Measurements from ENCODE around the gene GUCA2A.

Gene GUCA2A

GRCh38 chr1:42153624-42154023 is 10.9 kb downstream of the GUCA2A start:
- no peak for DNase-seq (ENCODE audit: low read depth)

GRCh38 chr1:42152907-42153600 is 11.5 kb downstream of the GUCA2A start, which contains the start of gene GUCA2B:
GUCA2B (plus strand) TSS chr1:42153410; CDS start chr1:42153451, 41 bp downstream.
- DNase-seq (ENCODE audit: low read depth), result no peak

GRCh38 chr1:42152119-42152518 is 12.4 kb downstream of the GUCA2A start:
- DNase-seq (ENCODE audit: low read depth), result no peak

DNA sequence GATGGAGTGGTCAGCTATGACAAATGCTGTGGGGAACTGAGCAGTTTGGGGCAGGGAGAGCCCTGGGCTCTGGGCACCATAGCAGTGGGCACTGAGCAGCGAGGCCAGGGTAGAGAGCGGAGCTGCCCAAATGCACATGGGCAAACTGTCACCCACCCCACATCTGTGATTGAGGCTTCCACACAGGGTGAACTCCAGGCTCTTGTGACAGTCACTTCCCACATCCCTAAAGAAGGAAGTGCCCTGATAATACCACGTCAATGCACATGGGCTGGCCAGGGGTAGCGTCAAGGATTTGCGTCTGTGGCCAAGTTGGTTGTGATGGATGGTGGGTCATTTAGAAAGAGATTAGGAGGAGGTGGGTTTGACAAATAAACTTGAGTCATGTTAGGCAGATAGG is 13.9 kb downstream of the GUCA2A start:
- no peak for DNase-seq (ENCODE audit: low read depth)

DNA sequence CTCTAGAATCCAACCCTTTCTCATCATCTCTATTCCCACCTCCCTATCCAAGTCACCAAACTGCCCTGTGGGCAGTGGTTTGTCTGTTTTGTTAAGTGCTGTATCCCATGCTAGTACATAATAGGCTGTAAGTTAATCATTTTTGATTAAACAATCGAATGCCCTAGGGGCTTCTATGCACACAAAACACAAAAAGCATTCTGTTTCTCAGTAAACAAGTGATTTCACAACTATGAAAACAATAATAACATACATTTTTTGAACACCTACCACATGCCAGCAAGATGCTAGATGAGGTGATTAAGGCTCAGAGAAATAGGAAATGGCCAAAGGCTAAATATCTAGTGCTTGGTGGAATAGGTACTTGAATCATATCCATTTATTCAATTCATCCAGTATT is 16.4 kb downstream of the GUCA2A start:
- DNase-seq (ENCODE audit: low read depth), result no peak

DNA sequence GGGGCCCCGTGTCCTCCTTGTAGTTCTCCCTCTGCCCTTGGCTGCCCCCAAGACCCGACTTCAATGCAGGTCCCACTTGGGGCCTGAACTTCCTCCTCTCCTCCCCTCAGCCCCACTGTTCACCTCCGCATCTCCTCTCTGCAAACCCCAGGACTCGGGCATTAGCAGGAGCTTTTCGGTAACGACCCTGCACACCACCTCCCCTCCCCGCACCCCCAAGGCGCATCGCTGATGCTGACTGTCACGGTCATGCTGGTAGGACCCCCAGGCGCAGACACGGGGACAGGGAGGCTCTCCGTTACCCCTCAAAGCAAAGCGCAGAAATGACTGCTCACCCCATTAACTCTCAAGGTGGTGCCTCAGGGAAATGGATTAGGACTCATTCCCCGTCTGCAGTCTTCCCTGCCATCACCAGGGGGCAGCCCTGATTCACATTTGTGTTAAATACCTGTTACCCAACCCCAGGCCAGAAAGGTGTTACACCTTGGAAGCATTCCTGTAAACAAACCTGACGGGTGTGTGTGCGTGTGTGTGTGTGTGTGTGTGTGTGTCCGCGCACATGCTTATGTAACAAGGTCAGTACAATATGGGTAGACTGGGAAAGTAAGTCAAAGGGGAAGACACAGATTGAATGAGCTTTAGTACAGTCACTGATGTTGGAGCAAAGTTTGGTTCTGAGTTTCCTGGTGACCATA is 17.8 kb downstream of the GUCA2A start:
- DNase-seq (ENCODE audit: low read depth), result peak; percentile 37

- DNase-seq (ENCODE audit: low read depth), result no peak
These were observed 18.6 kb downstream of the GUCA2A start for GRCh38 chr1:42145764-42146625.

DNA sequence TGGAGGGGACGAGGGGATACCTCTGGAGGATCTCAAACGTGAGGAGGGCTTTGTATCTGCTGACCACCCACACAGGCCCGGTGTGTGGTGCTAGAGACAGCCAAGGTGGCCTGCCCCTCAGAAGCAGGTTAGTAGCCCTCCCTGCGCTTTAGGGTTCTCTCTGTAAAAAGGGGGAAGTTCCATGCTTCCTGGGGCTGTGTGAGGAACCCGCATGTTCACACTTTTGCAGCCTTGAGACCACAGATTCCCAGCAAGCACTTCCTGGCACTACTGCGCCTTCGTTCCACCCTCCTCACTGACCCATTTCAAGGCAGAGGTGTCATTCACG is 19.2 kb downstream of the GUCA2A start:
- no peak for DNase-seq (ENCODE audit: low read depth)

GRCh38 chr1:42144711-42145388 is 19.7 kb downstream of the GUCA2A start:
- no peak for DNase-seq (ENCODE audit: low read depth)

DNA sequence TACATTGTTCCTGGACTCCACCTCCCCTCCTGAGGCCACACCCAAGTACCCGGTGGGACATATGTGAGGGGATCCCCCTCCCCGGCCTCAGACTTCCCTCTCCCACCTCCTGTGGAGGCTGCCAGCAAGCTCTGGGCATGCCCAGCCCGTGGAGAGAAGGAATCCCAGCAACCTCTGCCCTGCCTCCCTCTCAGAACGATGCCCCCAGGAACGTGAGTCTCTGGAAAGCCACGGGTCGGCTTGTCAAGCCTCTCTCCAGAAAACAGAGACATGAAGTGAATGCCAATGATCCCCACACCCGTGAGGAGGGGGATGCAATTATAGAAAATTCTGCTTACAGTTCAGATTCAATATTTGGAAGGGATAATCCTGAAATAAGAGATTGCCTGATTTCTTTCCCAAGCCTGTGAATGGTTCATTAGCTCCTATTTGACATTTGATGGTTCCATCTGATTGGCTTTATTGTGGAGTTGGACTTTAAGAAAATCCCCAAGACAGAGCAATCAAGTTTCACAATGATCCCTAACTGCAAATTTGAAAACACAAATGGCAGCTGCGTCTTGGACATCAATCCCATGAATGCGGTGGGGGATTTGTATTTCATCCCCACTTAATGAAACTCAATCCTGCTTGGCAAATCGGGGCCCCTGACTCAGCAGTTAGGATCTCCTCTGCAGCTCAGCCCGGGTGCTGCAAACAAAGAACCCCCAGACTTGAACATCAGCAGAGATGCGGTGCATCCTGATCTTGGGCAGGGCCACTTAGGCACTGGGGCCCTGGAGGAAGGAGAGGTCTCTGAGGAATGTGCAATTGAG is 20.4 kb downstream of the GUCA2A start:
- DNase-seq (ENCODE audit: low read depth), result no peak

DNA sequence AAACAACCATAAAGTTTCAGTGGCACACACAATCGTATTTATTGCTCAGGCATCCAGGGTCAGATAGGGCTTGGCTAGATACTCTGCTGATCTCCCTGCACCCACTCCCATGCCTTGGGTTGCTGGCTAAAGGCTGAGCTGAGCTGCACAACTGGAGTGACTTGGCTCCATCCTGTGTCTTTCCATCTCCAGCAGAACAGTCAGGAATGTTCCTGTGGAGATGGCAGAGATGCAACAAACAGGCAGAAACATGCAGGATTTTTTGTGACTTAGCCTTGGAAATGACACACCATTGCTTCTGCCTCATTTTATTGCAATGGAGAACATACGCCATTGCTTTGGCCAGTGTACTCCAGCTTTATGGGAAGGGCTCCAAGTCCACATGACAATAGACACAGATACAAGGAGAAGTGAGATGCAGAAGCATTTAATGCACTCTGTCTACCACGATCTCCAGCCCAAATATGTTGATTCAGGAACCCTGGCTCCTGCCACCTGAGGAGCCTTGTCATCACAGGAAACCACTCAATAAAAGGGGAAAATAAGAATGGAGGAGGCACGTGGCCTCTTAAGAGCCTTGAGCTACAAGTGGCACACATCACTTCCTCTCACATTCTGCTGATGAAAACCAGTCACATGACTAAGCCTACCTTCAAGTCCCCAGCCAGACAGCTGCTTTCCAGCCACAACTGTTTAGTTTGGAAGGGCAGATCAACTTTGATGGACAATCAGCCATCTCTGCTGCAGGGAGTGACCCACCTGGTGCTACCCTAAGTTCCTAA is 21.5 kb downstream of the GUCA2A start:
- DNase-seq (ENCODE audit: low read depth), result no peak

- DNase-seq (ENCODE audit: low read depth), result no peak
These were observed 22.6 kb downstream of the GUCA2A start for GRCh38 chr1:42141978-42142377.

DNA sequence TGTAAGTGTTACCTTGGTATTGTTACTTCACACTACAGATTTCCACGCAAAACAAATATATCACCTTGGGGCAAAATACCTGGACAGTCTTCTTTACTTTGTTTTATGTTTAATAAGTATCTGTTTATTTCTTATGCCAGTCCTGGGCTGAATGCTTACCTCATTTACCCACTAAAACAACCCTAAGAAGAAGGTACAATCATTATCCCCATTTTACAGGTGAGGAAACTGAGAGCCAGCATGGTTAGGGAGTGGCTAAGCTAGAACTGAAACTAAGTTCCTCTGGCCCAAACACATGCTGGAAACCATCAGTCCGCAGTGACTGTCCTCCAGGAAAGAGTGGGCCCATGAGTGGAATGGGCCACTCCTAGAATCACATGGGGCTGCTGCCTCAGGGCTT is 24.4 kb downstream of the GUCA2A start:
- no peak for DNase-seq (ENCODE audit: low read depth)

DNA sequence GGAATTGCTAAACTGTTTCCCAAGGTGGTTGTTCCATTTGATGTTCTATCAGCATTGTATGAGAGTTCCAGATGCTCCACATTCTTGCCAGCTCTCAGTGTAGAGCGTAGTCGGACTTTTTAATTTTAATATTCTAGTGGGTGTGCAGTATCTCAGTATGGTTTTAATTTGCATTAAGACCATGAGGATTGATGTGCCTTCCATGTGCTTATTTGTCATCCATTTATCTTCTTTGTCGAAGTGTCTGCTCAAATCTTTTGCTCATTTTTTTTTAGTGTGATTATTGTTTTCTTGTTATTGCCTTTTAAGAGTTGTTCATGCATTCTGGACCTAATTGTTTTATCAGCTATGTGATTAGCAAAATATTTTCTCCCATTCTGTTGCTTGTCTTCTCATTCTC is 25.1 kb downstream of the GUCA2A start:
- no peak for DNase-seq (ENCODE audit: low read depth)

DNA sequence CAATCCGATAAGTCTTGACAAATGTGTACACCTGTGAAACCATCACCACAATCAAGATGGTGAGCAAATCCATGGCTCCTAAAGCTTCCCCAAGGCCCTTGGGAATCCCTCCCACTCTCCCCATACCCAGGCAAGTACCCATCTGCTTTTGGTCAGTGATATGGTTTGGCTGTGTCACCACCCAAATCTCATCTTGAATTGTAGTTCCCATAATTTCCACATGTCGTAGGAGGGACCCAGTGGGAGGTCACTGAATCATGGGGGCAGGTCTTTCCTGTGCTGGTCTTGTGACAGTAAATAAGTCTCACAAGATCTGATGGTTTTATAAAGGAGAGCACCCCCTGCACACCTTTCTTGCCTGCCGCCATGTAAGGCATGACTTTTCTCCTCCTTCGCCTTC is 26.0 kb downstream of the GUCA2A start:
- no peak for DNase-seq (ENCODE audit: low read depth)

GRCh38 chr1:42137766-42138165 is 26.8 kb downstream of the GUCA2A start:
- DNase-seq (ENCODE audit: low read depth), result no peak

GRCh38 chr1:42136466-42136865 is 28.1 kb downstream of the GUCA2A start:
- DNase-seq (ENCODE audit: low read depth), result no peak

DNA sequence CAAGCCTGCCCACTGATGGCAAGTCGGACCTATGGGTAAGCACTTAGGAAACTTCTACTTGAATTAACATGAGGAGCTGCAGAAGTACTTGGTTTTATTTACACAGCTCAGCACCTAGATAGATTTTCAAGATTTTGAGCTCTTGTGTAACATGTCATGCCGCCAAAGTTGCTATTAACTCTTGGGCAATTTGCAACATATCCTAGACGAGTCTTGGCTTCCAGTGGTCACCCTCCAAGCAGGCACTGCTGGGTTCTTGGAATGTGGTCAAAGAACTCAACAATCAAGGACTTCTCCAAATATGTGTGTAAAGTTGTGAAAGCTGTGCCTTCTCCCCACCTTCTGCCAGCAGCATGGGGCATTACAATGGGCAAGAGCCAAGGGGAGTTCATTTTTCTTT is 29.1 kb downstream of the GUCA2A start:
- no peak for DNase-seq (ENCODE audit: low read depth)

DNA sequence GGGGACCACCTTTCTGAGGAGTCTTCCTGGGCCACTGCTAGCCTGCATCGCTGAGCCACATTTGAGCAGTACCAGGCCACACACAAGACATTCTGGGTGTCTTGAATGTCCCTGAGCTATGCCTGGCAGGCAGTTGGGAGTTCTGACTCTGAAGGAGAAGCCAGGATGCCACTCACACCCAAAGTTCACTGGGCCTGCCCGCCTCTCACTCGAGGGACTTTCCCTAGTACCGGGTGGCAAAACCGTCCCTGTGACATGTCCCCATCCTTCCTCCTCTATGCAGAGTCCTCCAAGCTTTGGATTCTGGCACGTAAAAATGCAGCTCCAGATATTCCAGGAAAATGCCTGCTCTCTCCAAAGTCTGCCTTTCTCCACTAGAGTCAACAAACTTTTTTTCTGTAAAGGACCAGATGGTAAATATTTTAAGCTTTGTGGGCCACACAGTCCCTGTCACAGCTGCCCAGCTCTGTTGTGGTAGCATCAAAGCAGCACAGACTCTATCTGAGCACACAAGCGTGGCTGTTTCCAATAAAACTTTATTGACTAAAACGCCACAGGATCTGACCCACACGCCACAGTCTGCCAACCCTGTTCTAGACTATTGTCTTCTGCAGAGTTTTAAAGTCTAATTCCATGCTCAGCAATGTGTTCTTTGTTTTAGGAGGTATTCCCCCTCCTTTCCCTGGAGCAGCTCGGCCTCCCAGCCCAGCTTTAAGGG is 30.6 kb downstream of the GUCA2A start:
- DNase-seq (ENCODE audit: low read depth), result no peak

GRCh38 chr1:42133390-42133789 is 31.2 kb downstream of the GUCA2A start:
- DNase-seq (ENCODE audit: low read depth), result no peak

Measured in activated T-helper 1 cell treated with Interleukin-2 at 50 U/mL for 16 hours (primary cell).